Activated naive CD4-positive, alpha-beta T cell treated with anti-CD3 and anti-CD28 coated beads, Interleukin-2, amount 50 U/mL, for 16 hours (primary cell): ENCODE measurements around the gene VMP1.
"Not testable (repeated sequence)": the region's sequence is repeated elsewhere in the genome, so short reads cannot be mapped to it uniquely, and the experiment has no call there.

Source experiments
- DNase-seq: peaks from one replicate; pipeline ENCODE4 v3.0.0-alpha.2; 2020

Gene VMP1

GRCh38 chr17:59712862-59713261 is 5.4 kb downstream of the VMP1 start:
- DNase-seq: no peak

DNA sequence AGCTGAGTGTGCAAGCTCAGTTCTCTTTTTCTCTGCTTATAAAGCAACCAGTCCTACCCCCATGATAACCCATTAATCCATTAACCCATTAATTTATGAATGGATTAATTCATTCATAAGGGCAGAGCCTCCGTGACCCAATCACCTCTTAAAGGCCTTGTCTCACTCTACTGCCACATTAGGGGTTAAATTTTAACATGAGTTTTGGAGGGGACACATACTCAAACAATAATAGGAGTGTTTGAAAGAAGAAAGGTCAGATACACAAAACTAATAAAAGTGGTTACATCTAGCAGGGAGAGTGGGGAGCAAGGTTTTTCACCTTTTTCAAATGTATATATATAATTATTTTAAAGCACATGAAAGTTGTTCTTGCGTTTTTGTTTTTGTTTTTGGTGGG is 6.8 kb downstream of the VMP1 start:
- no peak for DNase-seq

- DNase-seq: no peak
These were observed 9.0 kb downstream of the VMP1 start for GRCh38 chr17:59716427-59716826.

DNA sequence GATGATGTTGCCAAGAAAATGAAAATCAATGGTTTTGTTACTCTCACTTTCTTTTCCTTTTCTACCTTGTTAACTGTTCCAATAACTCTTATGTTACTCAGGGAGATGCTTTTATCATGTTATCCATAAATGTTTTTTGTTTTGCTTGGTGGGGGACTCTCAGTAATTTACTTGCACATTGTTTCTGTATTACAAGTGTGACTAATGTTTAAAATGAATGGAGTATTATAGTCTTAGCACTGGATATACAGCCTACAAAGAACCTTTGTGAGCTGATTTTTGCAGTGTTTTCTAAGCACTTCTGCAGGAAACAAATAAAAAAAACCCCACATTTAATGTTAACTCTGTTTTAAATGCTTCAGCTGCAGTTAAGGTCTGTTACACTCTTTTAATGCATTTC is 12.1 kb downstream of the VMP1 start:
- no peak for DNase-seq

DNA sequence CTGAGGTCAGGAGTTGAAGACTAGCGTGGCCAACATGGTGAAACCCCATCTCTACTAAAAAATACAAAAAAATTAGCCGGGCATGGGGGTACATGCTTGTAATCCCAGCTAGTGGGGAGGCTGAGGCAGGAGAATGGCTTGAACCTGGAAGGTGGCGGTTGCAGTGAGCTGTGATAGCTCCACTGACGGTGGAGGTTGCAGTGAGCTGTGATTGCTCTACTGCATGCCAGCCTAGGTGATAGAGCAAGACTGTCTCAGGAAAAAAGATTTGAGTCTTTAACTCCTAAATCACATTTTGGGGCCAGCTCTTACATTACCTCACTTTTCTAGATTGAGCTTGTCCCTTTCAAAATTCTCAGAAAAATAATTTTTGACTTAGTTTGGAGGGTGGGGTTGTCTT is 15.2 kb downstream of the VMP1 start:
- DNase-seq: no peak

DNA sequence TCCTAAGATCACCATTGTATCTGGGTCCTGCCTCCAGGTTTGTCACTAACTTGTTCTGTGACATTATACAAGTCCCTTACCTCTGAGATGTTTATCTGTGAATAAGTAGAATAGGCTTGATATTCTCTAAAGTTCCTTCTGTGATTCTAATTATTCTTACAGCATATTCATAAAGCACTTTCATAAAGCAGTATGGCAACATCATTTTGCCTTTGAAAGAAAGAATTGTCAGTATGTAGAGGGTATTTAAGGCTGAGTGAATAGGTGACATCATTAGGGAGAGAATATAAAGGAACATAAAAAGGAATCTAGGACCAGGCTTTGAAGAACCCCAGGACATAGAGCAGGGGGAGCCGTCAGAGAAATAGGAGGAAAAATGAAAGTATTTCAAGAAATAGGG is 15.6 kb downstream of the VMP1 start:
- no peak for DNase-seq

DNA sequence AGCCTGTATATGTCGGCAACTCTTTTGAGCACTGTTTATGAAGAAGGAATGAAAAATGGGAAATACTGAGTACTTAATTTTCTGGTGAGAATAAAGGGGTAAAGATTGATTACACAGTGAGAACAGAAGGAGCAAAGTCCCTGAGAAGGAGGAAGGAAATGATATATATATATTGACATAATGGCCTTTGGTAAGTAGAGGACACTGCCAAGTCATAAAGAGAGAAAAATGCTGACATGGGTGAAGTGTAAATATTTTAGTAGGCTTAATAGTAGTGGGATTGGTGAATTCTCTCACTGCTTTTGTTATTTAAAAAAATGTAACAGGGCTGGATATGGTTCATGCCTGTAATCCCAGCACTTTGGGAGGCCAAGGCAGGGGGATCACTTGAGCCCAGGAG is 16.2 kb downstream of the VMP1 start:
- no peak for DNase-seq

DNA sequence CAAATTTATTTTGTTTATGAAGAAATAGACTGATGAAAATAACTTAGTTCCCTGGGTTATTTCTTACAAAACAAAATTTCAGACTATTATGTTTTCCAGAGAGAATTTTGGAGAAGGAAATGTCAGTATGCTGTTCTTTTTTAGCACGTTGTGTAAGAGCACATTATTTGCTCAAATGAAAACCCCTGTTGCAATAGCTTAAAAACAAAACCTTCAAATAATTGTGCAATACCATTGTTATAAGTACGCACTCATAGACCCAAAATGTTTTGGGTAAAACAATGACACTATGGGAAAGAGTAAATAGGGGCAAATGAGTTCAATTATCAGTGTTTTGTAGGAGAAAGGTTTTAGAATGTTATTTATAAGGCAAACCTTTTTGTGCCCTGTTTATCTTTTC is 18.2 kb downstream of the VMP1 start:
- DNase-seq: no peak

DNA sequence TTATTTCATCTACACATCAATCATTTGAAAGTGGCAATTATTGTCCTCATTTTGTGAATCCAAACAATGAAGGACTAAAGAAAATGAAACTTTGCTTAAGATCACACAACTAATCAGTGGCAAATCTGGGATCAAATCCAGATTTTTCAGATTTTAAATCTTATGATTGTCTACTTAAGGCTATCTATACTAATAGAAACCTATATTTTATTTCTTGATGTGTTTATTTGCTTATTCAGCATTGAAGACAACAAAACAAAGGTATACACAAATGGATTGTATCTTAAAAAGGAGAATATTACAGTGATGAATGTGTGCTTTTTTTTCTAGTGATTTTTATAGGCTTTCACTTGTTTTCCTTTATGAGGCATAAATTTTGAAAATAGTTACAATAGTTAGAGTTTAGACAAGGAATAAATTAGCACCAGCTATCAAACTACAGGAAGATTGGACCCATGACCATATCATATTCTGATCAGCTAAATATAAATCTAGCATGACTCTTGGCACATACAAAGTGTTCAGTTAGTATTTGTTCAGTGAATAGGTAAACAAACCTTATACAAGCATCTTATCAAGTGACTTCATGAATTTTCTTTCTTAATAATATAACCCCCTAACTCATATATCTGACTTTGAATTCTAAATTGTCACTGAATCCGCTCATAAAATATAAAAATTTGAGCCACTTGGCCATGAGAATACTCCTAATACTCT is 20.5 kb downstream of the VMP1 start:
- DNase-seq: no peak

GRCh38 chr17:59730268-59730834 is 22.9 kb downstream of the VMP1 start:
- DNase-seq: no peak

DNA sequence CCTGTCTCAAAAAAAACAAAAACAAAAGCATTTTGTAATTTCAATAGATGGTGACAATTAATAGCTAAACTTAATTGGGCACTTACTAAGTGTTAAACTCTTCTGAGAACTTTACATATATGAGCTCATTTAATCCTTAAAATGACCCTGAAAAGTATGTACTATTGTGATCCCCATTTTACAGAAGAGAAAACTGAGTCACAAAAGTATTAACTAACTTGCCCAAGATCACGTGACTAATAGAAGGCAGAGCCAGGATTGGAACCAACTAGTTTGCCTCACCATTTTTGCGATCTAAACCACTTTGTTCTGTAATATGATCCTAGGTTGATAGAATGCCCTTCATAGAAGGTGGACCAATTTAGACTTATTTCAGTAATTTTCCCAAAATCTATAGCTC is 26.2 kb downstream of the VMP1 start:
- DNase-seq: no peak

DNA sequence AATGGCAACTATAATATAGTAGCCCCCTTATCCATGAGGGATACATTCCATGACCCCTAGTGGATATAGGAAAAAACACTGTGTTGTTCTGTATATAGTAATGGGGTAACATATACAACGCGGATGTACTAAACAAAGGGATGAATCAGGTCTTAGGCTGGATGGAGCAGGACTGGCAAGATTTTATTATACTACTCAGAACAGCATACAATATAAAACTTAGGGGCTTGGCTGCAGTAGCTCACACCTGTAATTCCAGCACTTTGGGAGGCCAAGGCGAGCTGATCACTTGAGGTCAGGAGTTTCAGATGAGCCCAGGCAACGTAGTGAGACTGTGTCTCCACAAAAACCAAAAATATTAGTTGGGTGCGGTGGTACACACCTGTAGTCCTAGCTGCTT is 26.8 kb downstream of the VMP1 start:
- DNase-seq: no peak

DNA sequence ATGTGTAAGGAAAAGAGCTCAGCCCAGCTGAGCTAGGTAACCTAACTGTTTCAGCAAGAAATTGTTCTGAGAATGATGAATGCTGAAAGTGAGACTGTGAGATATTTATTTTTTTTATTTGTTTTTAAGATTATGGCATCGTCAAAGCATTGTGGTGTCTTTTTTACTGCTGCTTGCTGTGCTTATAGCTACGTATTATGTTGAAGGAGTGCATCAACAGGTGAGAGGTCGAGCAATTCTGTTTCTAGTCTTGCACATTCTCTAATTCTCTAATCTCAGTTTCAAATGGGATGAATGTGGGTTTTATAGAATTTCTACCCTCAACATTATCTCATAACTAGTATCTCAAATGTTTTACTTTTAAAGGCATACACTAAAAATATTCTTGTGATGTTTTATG is 29.9 kb downstream of the VMP1 start:
- no peak for DNase-seq

- no peak for DNase-seq
These were observed 36.4 kb downstream of the VMP1 start for GRCh38 chr17:59743842-59744241.

GRCh38 chr17:59745040-59745439 is 37.6 kb downstream of the VMP1 start:
- no peak for DNase-seq

- no peak for DNase-seq
These were observed 39.5 kb downstream of the VMP1 start for GRCh38 chr17:59746849-59747445.

DNA sequence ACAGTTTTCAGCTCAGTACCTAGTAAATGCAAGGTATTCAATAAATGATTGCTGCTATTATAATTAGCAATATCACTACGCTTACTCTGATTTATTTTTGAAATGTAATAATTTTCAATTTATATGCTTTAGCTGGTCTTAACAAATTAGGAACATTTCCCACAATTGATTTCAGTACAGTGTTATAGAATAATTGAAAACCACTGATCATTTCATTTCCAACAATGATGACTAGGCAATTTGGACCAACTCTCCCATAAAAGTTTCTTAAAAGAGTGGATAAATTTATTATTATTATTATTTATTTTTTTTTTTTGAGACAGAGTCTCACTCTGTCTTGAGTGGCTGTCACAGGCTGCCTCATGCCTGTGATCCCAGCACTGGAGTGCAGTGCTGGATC is 41.1 kb downstream of the VMP1 start:
- DNase-seq: no peak

DNA sequence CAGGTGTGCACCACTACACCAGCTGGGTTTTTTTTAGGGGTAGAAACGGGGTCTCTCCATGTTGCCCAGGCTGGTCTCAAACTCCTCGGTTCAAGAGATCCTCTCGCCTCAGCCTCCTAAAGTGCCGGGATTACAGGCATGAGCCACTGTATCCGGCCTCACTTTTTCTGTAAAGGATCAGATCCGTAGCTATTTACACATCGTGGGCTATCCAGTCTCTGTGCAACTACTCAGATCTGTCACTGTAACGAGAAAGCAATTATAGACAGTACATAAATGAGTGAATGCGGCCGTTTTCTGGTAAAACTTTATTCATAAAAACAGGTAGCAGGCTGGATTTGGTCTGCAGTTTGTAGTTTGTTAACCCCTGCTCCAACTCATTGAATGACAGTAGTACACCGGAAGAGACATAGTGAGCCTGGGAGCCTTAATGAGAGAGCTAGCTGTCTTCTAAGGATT is 44.5 kb downstream of the VMP1 start:
- DNase-seq: no peak

DNA sequence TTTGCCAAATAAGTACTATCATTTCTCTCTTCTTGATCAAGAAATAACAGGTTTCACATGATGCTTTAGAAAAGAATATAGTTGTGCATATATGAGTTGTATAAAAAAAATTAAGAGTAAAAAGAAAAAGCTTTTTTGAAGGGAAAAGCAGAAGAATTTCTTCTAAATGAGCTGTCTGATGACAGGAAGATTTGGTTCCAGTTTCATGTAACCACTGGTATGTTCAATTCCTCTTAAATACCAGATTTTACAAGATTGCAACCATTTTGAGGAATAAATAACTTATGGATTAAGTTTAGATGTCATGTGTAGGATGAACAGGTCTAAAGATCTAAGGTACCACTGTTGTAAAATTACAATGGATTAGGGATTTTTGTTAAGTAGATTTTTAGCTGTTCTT is 45.0 kb downstream of the VMP1 start:
- no peak for DNase-seq

GRCh38 chr17:59752922-59753321 is 45.5 kb downstream of the VMP1 start:
- DNase-seq: no peak

DNA sequence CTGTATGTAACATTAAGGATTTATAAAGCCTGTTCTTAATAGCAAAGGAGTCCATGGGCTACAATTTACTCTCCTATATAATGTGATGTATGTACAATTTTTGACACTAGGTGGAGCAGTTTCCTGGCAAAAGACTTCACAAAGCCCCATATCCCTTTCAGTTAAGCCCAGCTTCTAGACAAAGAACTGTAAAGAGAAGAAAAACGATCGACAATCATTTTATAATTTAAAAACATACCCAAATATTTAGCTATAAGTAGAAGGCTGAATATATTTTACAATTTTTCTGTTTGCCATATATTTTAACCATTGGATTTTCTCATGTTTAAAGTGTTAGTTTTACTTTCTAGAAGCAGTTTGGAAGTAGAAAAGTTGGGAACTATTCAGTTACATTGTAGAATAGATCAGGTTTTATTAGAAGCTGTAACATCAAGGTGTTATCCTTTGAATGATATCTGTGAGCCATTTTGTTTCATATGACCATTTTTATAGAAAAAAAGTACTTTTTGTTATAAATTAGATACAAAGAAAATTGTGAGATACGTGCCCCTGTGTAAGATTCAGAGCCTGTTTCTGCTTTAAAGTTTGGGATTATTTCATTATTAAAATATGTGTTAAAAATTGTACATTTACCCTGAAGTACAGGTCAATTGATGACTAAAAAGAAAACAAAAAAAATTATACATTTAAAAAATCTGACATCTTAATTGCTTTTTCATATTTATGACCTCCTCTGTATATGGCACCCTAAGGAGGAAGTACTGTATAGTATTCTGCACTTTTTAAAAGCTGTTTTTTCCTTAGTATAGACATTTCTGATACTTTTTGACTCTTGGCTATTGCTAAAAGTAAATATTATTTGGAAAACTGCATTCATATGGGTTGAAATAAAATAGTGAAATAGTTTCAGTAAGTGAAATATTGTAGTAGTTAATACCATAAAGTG is 46.3 kb downstream of the VMP1 start:
- no peak for DNase-seq

GRCh38 chr17:59754552-59754951 is 47.1 kb downstream of the VMP1 start:
- DNase-seq: peak; percentile 18

DNA sequence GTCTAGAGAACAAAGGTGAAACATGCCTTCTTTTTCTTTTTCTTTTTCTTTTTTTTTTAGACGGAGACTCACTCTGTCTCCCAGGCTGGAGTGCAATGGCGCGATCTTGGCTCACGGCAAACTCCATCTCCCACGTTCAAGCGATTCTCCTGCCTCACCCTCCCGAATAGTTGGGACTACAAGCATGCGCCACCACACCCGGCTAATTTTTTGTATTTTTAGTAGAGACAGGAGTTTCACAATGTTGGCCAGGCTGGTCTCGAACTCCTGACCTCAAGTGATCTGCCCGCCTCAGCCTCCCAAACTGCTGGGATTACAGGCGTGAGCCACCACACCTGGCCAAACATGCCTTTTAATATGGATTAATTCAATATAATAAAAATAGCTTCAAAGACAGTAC is 47.6 kb downstream of the VMP1 start:
- not testable (repeated sequence) for DNase-seq
